WI38 (cell line): ENCODE measurements around the gene UGT1A10.
"Not testable (repeated sequence)": the region's sequence is repeated elsewhere in the genome, so short reads cannot be mapped to it uniquely, and the experiment has no call there.

ENCODE experiments used
- H3K4me3 ChIP-seq: 2 replicates; pipeline ENCODE4 v1.5.1; 2011; ENCODE audit warnings: low read depth, mild to moderate bottlenecking, control low read depth, low read length
- TF ChIP-seq, protein P1 (sequence below): IDR thresholded peaks from 2 replicates; pipeline ENCODE4 v1.5.1; 2012; ENCODE audit warnings: low read depth, mild to moderate bottlenecking, control low read depth, low read length

The UGT1A10 gene

DNA sequence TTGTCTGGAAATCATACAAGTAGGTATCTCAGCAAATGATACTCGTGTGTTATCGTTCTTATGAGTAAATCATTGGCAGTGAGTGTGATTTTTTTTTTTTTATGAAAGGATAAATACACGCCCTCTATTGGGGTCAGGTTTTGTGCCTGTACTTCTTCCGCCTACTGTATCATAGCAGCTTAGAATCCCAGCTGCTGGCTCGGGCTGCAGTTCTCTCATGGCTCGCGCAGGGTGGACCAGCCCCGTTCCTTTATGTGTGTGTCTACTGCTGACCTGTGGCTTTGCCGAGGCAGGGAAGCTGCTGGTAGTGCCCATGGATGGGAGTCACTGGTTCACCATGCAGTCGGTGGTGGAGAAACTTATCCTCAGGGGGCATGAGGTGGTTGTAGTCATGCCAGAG, at the start of gene UGT1A10:
TSS of gene UGT1A10 (plus strand) at position 143 of the 400 bp plus-strand sequence. CDS start at position 218, 75 bp downstream.
- H3K4me3 ChIP-seq = not testable (repeated sequence)

DNA sequence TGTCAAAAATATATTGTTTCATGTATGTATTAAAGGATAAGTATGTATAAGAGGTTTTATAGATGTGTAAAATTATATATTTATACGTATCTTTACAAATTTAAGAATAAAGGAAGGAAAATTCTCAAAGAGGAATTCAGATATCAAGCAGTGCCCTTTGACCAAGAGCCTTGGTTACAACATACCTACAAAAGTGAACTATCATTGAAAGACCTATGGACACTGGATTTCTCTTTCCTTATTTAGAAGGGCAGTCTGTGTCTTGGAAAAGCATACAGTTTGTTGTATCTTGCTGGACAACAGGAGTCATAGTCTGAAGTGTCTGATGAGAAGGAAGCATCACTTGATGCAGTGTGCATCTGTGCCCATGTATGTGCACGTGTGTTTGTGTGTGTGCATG, 47.8 kb upstream of the UGT1A10 start:
- TF ChIP-seq, protein P1, sequence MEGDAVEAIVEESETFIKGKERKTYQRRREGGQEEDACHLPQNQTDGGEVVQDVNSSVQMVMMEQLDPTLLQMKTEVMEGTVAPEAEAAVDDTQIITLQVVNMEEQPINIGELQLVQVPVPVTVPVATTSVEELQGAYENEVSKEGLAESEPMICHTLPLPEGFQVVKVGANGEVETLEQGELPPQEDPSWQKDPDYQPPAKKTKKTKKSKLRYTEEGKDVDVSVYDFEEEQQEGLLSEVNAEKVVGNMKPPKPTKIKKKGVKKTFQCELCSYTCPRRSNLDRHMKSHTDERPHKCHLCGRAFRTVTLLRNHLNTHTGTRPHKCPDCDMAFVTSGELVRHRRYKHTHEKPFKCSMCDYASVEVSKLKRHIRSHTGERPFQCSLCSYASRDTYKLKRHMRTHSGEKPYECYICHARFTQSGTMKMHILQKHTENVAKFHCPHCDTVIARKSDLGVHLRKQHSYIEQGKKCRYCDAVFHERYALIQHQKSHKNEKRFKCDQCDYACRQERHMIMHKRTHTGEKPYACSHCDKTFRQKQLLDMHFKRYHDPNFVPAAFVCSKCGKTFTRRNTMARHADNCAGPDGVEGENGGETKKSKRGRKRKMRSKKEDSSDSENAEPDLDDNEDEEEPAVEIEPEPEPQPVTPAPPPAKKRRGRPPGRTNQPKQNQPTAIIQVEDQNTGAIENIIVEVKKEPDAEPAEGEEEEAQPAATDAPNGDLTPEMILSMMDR = no peak

DNA sequence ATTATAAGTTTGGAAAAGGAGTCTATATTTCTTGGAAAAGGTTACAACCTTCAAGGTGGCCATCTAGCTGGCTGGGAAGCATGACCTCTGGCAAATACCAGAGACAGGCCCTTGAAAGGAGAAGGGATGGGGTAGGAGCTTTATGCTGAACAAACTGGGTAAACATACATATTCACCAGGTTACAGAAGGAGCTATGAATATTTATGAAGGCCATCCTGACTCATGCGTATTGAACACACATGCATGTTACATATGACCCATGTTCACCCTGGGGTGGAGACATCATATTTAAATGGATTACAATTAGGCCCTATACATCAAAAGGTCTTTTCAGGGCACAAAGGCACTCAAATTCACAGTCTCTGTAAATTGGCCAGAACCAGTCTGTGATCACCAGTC, 43.5 kb upstream of the UGT1A10 start:
- not testable (repeated sequence) for H3K4me3 ChIP-seq

More for the DNA sequence above, 47.8 kb upstream of the UGT1A10 start:
- H3K4me3 ChIP-seq = no peak overlapping the region

DNA sequence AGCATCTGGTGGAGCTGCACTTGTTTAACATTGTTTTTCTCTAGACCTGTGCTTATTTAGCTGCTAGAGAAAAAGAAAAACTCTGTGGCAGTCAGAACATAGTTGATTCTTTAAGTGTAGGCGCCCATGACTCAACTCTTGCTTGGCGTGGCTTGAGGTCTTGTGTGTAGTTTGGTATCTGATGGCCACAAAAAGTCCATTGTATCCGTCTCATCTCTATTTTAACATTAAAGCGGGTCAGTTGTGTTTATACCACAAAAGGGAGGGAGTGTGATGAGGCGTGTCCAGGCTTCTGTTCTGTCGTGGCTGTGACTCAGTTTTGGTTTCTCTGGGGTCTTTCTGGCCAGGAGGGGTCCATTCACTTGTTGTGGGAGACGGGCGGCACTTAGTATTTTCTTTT, 43.0 kb upstream of the UGT1A10 start:
- no peak overlapping the region for H3K4me3 ChIP-seq
- TF ChIP-seq, protein P1 = no peak

DNA sequence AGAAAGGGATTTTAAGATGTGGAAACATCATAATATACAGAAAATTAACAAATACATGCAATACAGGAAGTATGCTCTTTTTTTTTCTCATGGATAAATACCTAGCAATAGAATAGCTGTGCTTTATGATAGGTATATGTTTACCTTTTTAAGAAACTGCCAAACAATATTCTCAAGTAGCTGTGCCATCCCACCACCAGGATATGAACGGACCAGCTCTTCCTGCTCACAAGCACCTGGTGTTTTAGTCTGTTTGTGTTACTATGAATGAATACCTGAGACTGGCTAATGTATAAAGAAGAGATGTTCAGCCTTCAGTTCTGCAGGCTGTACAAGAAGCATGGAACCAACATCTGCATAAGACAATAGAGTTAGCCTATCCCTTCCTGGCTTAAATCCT, 38.7 kb upstream of the UGT1A10 start:
- TF ChIP-seq, protein P1 = no peak

DNA sequence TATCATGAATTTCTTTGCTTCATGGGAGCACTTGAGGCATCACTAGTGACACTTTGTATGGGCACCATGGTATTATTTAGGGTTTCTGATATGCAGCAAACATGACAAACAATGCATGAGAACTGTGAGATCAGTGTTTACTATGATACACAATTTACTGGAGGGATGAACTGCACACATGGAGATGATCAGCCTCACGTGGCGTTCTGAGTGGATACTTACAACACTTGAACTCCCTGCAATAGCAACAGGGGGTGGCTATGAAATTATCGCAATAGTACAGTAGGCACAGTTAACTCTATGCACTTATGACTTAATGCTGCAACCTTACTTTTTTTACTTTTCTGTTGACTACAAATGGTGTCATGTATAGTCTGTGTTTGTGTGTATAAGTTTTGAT, 37.3 kb upstream of the UGT1A10 start:
- no peak overlapping the region for H3K4me3 ChIP-seq

More for the DNA sequence above, 38.7 kb upstream of the UGT1A10 start:
- H3K4me3 ChIP-seq = no peak overlapping the region

DNA sequence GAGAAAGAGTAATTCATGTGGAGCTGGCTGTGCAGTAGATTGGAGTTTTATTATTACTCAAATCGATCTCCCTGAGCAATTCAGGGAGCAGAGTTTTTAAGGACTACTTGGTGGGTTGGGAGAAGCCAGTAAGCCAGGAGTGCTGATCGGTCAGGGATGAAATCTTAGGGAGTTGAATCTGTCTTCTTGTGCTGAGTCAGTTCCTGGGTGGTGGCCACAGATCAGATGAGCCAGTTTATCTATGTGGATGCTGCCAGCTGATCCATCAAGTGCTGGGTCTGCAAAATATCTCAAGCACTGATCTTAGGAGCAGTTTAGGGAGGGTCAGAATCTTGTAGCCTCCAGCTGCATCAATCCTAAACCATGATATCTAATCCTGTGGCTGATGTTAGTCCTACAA, 35.9 kb upstream of the UGT1A10 start:
- no peak overlapping the region for H3K4me3 ChIP-seq
- TF ChIP-seq, protein P1 = no peak

More for the DNA sequence above, 37.3 kb upstream of the UGT1A10 start:
- TF ChIP-seq, protein P1 = no peak

DNA sequence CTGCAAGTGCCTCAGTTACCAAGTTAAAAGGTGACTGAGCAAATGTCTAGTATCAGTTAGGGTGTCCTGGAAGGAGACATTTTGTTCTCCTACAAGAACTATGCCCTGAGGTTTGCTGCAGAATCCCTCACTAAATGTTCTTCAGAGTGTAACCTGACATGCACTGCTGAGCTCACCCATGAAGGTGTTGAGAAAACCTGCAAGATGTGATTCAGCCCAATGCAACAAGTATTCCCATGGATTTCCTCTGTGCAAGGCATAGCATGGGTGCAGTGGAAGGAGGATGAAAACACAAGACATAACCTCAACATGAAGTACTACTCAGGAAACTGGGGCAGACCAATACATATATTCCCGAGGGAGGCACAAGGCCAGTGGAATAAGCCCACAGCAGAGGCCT, 34.2 kb upstream of the UGT1A10 start:
- H3K4me3 ChIP-seq = no peak overlapping the region
- TF ChIP-seq, protein P1 = no peak
